DMS153 treated with DMSO at 0.1 percent for 48 hours (cell line): ENCODE results near the gene SCN4A.
A peak's percentile ranks its signal among the peaks of the same experiment; 100 is the strongest.
"Not testable (repeated sequence)": the region's sequence is repeated elsewhere in the genome, so short reads cannot be mapped to it uniquely, and the experiment has no call there.

Experiments used
- DNase-seq: peaks from one replicate; lab custom pipeline; 2025; ENCODE audit not compliant: unreplicated experiment; lab: John Stamatoyannopoulos, UW

Gene SCN4A

DNA sequence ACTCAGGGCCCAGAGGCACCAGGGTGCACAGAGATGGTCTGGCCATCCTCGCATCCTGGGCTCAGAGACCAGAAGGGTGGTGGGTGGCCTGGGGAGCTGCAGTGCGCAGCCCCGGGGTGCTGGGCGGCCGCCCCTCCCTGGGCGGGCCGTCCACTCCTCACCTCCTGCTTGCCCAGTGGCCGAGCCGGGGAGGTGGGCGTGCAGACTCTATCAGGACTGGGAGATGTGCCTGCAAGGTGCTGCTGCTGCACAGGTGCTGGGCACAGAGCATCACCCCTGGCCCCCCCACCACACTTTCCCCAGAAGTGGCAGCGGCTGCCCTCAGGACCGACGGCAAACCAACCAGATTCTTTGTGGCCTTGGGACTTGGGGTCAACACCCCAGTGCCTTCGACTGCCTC, at the start of gene SCN4A:
Gene SCN4A, minus strand, starts transcription at position 123 of the 400 bp plus-strand sequence. Its CDS starts 77 bp downstream, at position 46.
- no peak for DNase-seq

DNA sequence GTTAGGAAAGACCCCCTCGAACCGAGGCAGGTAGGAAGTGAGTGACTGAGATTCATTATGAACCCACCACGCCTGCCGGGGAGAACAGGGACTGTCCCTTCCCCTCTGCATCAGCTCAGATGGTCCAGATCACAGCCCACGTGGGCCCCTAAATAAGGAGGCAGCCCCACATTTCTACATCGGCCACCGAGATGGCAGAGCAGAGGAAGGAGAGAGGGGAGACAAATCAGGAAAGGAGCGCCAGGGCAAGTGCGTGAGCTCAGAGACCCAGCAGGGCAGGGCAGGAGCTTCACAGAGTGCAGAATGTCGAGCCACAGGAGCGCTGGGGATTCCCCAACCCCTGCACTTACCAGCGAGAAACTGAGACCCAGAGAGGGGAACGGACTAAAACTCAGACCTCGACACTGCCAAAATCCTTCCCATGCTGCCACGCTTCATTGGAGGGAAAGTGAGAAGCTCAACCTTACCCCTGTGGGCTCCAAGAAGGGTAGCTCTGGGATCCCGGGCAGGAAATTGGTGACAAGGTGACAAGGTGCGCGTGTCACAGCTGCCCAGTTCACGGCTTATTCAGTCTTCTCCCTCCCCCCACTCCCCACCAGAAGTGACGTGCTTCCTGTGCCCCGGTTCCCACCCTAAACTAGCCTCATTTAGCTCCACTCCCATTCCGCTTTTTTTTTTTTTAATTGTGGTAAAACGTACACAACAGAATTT, 47.5 kb upstream of the SCN4A start, which contains the start of gene ICAM2:
Gene ICAM2, minus strand, starts transcription at position 578 of the 711 bp plus-strand sequence. CDS start 13,942 bp downstream, outside the sequence.
- DNase-seq, result no peak

GRCh38 chr17:64019551-64019961, 46.8 kb upstream of the SCN4A start:
- not testable (repeated sequence) for DNase-seq

DNA sequence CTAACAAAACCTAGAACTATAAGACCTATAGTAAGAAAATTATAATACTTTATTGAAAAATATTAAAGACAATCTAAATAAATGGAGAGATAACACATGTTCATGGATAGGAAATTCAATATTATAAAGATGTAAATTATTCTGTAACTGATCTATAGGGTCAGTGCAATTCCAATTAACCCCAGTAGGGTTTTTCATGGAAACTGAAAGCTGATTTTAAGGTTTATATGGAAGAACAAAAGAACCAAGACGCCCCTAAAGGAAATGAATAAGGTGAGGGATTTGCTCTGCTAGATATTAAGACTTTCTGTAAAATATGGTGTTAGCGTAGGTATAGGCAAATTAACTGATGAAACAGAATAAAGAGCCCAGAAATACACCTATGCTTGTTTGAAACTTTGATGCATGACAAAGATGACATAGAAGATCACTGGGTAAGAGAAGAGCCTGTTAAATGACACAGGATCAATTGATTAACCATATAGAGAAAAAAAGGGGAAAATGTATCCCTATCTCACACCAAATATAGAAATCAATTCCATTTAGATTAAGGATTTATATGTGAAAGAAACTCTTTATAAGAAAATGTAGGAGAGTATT, 44.8 kb upstream of the SCN4A start:
- DNase-seq, result no peak

- no peak for DNase-seq
Measured at GRCh38 chr17:64016974-64017373, 44.3 kb upstream of the SCN4A start.

DNA sequence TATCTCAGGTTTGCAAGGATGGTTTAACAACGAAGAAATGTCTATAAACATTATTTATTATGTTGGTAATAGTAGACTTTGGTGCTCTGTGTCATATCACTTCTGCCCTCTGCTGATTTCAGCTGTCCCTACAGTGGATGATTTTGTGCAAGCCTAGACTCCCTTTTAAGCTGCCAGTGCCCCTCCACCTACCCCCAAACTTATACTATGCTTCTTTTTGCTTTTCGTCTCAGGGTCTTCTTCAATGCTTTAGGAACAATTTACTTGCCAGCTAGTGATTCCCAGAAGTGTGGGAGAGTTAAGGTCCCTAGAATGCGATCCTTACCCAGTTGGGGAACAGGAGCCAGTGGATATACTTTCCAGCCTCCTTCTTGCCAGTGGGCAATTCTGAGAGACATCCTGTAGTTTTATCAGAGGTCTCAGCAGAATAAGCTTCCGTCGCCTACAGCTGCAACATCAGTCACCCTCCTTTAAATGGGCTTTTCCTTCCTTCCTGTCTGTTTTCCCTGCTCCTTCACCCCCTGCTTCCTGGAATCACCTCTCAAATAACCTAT, 43.6 kb upstream of the SCN4A start:
- no peak for DNase-seq

GRCh38 chr17:64015447-64015846, 42.7 kb upstream of the SCN4A start:
- no peak for DNase-seq

GRCh38 chr17:64009571-64010402, 37.1 kb upstream of the SCN4A start:
- DNase-seq, result no peak

DNA sequence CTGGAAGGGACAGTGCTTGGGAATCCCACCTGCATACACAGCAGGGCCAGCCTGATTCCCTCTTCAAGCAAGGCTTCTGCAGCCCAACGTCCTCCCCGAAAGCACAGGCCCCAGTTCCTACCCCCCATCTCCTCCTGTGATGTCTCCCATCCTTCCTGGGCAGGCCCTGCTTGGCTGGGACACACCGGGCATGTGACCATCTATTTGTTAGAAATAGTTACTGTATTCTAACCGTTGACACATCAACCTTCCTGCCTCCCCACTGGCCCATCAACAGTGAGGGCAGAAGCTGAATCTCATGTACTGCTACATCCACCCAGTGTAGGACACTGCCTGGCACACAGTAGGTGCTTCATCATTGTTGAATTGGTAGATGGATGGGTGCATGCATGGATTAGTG, 36.1 kb upstream of the SCN4A start:
- DNase-seq, result no peak

- DNase-seq, result no peak
Measured at GRCh38 chr17:64008346-64008745, 35.6 kb upstream of the SCN4A start.

GRCh38 chr17:64007838-64008282, 35.1 kb upstream of the SCN4A start:
- DNase-seq, result no peak

DNA sequence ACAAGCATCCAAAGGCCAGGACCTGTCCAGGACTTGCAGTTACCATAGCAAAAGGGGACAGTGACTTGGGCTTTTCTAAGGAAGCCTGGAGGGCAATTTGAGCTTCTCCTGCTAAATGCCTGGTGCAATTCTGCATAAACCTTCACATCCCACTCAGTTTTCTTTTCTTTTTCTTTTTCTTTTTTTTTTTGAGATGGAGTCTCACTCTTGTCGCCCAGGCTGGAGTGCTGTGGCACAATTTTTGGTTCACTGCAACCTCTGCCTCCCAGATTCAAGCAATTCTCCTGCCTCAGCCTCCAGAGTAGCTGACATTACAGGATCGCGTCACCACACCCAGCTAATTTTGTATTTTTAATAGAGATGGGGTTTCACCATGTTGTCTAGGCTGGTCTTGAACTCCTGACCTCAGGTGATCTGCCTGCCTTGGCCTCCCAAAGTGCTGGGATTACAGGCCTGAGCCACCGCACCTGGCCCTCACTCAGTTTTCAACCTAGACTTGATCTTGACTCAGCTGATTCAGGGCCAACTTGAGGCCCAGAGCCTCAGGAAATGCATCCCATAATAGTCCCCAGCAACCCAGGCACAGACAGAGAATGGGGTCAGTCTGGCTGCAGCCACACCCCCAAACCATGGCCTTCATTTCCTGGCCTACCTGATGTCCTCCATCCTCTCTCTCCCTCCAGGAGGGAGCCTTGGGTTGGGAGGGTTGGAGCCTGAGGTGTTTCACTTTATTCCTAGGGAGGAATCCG, 34.5 kb upstream of the SCN4A start:
- not testable (repeated sequence) for DNase-seq

DNA sequence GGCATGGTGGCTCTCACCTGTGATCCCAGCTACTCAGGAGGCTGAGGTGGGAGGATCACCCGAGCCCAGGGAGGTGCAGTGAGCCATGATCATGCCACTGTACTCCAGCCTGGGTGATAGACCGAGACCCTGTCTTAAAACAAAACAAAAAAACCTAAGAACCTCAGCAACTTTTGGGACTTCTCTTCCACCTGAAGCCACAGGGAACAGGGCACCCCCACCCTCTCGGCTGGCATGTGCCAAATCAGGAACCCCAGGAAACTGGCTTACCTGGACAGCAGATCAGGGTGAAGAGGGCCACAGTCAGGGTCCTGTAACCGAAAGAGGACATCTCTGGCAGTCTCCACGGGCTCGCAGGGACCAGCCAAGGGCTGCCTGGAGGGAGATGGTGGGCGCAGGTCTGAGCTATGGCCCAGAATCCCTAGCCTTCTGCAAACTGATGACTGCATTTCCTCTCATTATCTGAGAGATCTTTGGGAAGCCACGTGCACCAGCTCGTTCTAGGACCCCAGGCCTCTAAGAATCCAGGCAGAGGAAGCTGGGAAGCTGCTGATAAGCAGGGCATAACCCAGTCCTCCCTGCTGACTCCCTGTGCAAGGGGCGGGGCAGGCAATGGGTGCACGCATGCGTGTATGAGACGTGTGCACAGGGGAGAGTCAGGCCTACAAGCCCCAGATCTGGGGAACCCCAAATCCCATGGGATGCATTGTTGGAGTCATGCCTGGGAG, 33.8 kb upstream of the SCN4A start:
- DNase-seq, result no peak

DNA sequence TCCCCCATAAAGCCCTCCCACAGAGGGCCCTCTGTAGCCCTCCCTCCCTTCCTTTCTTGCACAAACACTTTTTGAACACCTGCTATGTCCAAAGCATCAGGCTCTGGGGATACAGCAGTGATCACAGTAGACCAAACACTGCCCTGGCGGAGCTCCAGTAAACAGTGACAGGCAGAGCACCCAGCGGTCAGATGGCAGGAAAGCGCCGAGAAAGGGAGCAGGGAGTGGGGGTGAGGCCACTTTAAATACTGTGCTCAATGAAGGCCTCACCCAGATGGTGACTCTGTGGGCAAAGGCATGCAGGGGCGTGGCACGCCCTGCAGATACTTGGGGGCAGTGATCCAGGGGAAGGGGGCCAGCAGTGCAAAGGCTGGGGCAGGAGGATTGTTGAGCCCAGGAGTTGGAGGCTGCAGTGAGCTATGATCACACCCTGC, 33.0 kb upstream of the SCN4A start:
- DNase-seq, result peak; percentile 58

DNA sequence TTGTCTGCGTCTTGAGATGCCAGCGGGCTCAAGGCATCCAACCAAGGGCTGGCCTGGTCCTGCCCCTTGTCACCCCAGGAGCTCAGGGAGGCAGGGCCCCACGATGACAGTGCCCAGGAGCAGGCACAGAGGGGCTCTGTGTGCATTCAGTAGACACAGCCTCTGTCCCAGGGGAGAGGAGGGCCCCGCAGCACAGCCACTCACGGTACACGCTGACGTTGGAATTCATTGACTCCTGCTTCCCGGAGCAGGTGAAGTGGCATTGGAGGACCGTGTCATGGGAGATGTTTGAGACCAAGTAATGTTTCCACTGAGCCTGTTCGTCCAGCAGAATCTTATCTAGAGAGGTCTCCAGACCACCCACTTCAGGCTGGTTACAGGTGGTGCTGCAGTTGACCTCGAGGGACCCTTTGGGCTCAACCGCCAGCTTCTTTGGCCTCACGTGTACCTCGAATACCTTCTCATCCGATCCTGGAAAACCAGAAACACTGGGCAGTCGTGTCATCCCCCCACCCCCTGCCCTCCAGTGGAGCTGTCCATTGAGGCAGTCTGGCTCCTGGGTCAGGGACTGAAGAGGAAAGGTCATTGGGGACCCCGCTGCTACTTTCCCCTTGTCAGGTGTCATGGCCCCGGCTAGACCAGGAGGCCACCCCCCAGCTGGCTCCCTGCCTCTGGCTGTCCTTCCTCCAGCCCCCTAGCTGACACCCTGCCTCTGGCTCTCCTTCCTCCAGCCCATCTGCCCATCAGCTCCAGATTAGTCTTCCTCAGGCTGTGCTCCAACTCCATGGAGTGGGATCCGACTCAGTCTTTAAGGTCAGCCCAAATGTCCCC, 32.4 kb upstream of the SCN4A start:
- DNase-seq, result no peak

- no peak for DNase-seq
Measured at GRCh38 chr17:64004218-64004770, 31.6 kb upstream of the SCN4A start.

- DNase-seq, result no peak
Measured at GRCh38 chr17:64003526-64004121, 30.9 kb upstream of the SCN4A start.
